Nucleus accumbens (tissue), 56 donors: ENCODE data around the gene TRMT44.
A peak's percentile ranks its signal among the peaks of the same experiment; 100 is the strongest.

Experiments
- DNase-seq, 56 donors: peaks; one replicate each; lab custom pipeline; 2025; lab: John Stamatoyannopoulos, UW

Gene TRMT44, protein sequence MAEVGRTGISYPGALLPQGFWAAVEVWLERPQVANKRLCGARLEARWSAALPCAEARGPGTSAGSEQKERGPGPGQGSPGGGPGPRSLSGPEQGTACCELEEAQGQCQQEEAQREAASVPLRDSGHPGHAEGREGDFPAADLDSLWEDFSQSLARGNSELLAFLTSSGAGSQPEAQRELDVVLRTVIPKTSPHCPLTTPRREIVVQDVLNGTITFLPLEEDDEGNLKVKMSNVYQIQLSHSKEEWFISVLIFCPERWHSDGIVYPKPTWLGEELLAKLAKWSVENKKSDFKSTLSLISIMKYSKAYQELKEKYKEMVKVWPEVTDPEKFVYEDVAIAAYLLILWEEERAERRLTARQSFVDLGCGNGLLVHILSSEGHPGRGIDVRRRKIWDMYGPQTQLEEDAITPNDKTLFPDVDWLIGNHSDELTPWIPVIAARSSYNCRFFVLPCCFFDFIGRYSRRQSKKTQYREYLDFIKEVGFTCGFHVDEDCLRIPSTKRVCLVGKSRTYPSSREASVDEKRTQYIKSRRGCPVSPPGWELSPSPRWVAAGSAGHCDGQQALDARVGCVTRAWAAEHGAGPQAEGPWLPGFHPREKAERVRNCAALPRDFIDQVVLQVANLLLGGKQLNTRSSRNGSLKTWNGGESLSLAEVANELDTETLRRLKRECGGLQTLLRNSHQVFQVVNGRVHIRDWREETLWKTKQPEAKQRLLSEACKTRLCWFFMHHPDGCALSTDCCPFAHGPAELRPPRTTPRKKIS

DNA sequence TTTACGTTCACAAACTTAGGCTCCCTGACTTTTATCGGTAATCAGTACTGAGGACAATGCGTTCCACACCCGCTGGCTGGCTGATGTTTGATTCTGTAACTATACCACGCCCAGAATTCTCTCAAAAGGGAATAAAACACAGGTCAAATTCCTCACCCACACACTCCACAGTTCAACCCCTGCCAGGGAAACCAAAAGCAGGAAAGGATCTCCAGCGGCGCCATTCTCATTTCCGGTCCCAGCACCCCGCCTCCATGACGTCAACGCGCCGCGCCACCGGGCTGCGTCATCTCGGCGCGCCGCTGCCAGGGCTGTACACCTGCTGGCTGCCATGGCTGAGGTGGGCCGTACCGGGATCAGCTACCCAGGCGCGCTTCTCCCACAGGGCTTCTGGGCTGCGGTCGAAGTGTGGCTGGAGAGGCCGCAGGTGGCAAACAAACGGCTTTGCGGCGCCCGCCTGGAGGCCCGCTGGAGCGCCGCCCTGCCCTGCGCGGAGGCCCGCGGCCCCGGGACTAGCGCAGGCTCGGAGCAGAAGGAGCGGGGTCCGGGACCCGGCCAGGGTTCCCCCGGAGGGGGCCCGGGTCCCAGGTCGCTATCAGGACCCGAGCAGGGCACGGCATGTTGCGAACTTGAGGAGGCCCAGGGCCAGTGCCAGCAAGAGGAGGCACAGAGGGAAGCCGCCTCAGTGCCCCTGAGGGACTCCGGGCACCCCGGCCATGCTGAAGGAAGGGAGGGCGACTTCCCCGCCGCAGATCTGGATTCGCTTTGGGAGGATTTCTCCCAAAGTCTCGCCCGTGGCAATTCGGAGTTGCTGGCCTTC, at the start of gene TRMT44, which contains the start of gene ACOX3:
TRMT44 (plus strand) TSS at position 286 of the 820 bp plus-strand sequence; CDS start at position 332, 46 bp downstream.
ACOX3 (minus strand) TSS at position 232 of the 820 bp plus-strand sequence. CDS start 24,202 bp downstream, outside the sequence.
- peak in 55 of 56 donors; percentile 50 to 93 (median 85) for DNase-seq

DNA sequence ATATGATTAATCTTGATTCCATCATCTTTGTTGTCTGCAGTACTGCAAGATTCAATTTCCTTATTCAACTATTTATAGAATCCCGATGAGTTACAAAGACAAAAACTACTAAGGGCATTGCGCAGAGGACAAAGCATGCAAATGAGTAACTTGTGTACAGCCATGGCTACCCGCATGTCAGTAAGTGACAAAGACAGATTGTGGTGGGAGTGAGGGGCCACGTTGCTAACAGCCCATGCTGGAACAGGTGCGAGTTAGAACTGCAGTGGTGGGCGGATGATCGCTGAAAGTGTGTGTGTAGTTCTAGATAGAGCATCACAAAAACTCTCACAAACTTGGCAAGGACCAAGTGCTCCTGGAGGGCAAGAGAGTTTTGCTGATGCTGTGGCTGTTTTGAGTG, 49.5 kb upstream of the TRMT44 start:
- no peak for DNase-seq

DNA sequence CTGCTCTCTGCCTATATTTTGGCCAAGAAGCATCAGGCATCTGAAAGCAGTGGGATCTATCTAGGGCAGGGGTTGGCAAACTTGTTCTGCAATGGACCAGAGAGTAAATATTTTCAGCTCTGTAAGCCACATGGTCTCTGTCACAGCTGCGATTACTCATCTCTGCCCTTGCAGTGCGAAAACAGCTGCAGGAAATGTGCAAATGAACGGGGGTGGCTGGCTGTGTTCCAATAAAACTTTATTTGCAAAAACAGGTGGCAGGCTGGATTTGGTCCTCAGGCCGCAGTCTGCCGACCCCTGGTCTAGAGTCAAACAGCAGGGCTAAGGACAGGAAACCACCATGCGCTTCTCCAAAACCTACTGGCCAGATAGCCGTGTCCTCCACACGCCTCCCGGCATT, 48.6 kb upstream of the TRMT44 start:
- DNase-seq, result peak in 34 of 56 donors; percentile 8 to 78 (median 37)

DNA sequence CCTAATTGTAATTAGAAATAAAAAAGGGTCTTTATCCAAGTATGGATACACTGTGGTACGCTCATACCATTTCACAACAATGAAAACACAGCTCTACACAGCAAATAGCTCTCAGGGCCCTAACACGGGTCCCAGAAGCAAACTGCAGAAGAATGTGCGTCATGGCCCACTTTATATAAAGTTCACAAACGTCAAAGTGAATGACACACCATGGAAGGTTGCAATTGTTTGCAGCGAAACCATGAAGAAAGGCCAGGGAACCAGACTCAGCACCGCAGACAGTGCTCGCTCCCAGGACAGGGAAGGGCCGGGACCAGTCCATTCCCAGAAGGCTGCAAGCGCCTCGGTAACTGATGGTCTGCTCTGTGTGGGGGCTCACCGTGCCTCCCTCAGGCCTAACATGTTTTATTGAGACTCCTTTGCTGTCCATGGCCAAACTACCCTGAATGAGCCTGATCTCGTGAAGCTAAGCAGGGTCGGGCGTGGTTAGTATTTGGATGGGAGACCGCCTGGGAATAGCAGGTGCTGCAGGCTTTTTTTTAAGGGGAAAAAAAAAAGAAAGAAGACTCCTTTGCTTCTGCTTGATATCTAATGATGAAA, 47.9 kb upstream of the TRMT44 start:
- peak in 2 of 56 donors; percentile 14 to 21 for DNase-seq

DNA sequence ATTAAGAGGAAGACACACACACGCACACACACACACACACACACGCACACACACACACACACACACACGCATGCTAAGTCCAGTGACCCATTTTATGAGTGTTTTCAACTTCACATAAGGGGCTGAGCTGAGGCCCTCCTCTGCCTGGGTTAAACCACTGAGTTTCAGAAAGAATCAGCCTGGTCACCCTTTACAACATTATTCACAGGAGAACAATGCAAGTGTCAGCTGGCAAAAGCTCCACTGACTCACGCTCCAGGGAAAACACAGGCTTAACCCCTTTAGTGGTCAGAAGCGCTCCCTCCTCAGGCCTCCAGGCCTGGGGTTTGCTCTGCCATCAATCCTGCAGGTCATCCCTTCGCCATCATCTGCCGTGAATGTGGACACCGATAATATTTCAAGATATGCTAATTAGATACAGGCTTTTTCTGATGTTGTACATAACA, 47.0 kb upstream of the TRMT44 start:
- DNase-seq, result peak in 46 of 56 donors; percentile 5 to 83 (median 52)

DNA sequence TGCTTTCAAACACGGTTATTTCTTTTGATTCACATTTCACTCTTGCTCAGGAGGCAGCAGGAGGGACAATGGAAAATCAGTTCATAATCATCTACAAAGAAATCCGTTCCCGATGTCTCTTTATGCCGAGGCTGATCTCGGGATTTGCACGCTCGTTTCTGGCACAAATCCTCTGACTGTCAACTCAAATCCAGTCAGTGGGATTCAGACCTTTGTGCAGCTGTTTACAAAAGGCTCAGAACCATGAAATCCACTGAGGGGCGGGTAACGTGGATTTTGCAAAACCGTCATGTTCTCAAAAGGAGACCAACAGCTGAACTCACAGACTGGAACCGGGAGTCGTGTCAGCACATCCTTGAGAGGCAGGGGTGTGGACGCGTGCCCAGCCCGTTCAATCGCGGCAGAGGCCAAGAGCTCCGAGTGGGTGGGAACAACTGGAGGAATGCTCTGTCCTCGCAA, 46.5 kb upstream of the TRMT44 start:
- DNase-seq, result peak in 48 of 56 donors; percentile 10 to 79 (median 46)

DNA sequence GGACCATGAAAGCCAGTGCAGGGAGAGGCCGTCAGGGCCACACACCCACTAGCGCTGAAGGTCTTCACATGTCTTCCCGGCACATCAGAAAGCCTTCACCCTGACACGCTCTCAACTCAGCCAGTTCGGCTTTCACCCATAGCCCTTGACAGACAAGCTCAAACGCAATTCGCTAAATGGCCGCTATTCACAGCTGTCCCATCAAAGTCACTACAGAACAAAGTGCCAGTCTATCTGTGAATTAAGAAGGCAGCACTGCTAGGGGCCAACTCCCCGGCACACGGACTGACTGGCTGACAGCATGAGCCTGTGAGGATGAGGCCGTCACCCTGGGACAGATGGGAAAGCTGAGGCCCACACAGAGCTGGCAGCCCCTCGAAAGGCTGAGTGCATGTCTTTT, 45.8 kb upstream of the TRMT44 start:
- DNase-seq, result peak in 38 of 56 donors; percentile 13 to 67 (median 46)

DNA sequence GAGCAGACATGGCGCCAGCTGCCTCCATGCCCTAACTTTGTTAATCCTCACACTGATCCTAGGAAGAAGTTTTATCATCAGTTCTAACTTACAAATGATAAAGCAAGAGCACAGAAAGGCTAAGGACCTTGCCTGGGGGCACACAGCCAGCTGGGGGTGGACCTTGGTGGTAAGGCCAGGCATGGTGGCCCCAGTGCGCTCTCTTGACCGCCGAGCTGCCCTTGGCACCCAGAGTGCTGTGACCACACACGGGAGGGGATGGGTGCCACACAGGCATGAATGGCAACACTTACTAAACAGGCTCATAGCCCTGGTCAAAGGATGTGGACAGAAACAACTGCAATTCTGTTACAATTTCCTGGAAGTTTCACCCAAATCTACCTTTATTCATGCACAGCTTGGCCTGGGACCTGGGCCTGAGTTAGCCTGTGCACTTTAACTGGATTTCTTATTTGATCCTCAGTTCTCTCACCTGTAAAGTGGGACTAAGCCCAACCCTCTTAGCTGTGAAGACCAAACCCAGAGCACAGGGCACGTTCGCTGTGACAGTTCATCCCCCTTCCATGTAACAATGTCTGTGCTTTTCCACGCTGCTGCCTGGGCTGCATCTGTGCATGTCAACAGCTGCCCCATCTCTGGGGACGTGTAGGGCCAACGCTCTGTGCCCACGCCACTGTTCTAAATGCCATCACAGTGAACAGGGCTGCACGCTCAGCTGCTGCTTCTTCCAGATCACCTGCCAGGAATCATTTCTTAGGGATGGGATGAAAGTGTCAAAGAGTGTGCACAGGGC, 44.9 kb upstream of the TRMT44 start:
- peak in 2 of 56 donors; percentile 7 to 12 for DNase-seq

DNA sequence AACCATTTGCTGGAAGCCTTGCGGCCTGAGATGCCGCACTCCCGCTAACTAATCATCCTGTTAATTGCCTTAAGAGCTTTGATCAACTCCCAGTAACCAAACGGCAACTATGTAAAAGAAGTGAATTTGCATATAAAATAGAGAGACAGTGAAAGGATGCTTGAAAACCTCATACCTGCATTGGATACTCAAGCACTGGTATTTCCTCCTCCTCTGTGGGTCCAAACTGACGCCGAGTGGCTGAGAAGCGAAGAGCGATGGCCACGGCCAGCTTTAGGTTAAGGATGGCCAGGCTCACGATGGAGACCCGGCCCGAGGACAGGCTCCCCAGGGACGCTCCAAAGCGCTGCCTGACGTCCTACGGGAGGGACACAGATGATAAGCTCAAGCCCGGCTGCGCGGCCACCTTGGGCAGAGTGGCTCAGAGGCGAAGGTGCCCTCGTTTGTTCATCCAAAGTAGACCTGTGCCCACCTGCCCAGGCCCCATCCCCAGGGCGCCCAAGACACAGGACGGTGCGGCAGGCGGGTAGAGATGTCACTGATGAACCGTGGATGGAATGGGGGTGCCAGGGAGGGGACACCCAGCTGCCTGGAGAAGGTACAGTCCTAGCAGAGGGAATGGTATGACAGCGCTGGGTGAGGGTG, 43.7 kb upstream of the TRMT44 start:
- DNase-seq, result no peak

DNA sequence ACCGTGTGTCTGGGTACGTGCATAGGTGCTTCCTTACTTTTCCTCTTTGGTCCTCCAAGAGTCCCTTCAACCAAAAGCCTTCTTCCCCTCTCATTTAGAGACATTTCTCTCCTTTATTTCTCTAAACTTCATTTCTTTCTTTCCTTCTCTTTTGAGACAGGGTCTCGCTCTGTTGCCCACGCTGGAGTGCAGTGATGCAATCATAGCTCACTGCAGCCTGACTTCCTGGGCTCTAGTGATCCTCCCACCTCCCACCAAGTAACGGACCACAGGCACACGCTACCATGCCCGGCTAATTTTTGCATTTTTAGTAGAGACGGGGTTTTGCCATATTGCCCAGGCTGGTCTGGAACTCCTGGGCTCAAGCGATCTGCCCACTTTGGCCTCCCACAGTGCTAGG, 42.2 kb upstream of the TRMT44 start:
- no peak for DNase-seq

DNA sequence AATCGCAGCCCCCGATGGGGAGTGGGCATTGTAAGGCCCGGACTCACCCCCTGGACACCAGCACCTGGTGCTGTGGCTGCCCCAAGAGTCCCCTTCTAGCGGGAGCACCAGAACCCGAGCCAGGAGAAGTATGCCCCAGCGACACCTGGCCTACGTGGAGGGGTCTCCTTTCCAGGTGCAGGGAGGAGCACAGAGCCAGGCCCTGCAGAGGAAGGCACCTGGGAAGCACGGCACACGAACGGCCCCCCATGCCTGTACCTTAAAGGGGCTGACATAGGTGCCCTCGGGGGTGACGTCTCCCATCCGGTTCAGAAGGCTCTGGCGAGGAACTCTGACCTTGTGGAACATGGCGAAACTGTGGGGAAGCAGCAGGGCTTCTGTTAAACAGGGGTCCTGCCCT, 41.3 kb upstream of the TRMT44 start:
- no peak for DNase-seq

DNA sequence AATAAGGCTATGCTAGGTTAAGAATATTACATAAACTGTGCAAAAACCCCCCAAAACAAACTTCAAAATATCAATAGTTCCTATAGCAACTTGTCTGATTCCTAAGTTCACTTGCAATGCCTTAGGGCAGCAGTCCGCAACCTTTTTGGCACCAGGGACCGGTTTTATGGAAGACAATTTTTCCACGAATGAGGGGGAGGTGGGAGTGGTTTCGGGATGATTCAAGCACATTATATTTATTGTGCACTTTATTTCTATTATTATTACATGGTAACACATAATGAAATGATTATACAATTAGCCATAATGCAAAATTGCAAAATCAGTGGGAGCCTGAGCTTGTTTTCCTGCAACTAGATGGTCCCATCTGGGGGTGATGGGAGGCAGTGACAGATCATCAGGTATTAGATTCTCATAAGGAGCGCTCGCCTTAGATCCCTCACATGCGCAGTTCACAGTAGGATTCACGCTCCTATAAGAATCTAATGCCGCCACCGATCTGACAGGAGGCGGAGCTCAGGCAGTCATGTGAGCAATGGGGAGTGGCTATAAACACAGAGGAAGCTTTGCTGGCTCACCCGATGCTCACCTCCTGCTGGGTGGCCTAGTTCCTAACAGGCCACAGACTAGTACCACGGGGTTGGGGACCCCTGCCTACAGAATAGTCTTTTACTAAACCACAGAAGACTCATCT, 39.8 kb upstream of the TRMT44 start:
- DNase-seq, result no peak

DNA sequence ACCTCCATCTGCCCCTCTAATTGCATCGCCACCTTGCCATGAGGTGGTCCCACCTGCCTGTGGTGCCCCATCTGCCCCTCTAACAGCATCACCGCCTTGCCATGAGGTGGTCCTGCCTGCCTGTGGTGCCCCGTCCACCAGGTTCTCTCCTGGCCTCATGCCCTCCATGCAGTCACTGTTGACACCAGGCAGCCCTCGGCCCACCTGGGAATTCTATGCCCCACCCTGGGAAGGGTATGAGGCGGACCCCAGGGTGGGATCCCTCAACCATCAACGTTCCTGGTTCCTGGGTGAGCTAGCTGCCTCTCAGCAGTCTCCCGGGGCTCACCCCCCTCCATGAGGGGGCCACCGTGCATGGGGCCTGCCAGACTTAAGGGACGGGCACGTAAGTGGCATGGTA, 38.9 kb upstream of the TRMT44 start:
- DNase-seq, result no peak

DNA sequence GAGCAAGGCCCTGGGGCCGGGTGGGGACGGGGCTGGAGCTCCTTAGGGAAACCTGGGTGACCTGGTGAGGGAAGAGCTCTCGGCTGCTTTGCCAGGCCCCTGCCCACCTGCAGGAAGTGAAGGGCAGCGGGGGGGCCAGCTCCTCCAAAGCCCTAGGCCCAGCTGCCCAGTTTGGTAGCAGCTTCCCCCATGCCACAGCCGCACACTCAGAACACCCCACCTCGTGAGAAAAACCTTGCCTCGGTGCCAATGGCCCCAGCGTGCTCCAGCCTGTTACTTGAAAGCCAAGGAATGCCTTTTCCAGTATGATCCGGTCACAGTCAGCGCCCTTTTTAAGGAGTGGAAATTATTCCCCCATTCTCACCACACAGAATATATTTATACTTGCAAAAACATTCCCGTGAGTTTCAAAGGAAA, 38.4 kb upstream of the TRMT44 start:
- peak in 1 of 56 donors; percentile 16 for DNase-seq

DNA sequence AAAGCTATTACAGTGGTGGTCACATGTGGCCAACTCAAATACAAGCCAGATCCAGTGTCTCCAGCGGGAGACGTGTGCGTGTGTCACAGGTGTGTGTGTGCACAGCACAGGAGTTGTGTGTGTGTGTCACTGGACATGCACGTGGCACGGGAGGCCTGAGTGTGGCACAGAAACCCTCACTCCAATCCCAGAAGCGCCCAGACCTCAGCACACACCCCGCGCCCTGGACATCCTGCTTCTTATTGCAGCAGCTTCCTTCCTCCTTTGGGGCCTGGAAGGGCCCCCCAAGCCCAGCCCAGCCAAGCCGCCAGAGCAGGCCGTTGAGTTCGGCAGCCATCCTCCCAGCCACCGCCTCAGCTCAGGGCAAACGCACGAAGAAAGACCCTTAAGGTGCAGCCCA, 37.9 kb upstream of the TRMT44 start:
- peak in 3 of 56 donors; percentile 7 to 24 (median 16) for DNase-seq

DNA sequence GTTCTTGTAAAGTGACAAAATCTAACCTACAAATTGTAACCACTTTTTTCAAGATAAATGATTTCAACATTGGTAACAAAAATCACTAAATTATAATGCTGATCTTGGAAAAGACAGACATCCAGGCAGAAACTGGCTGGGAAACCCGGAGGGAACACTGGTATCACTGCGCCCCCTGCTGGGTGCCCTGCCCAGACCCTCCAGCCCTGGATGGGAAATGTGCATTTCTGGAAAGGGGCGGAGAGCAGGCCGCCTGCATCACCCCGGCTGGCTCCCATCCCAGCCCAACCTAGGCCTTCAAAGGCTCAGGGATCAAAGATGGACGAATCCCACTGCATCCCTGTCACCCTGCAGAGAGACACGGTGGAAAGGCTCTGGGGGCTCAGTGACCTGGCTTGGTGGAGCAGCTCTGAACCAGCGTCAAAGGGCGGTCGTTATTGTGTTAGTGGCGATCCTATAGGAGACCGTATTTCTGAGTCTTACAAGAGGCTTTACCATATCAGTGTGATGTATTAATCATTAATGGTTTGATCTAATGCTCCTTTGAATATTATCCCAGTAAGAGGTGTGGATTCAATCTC, 37.3 kb upstream of the TRMT44 start:
- peak in 50 of 56 donors; percentile 7 to 87 (median 62) for DNase-seq

DNA sequence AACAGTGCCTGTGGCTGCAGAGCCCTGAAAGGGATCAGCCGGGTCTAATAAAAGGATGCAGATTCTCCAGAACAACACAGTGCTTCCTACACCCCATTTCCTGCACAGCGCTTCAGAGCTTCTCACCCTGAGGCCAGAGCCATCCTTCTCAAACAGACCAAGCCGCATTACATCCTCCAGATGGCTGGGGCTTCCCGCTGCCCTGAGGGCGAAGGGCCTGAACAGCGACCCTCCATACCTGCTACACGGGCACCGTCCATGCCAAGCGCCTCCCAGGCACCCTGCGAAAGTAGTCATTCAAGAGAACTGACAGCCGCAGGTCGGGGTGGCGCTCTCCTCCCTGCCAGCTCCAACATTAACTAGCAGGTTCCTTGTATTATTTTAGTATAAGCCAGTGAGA, 36.6 kb upstream of the TRMT44 start:
- no peak for DNase-seq
